ENCODE results near the gene GRK4.

DNA sequence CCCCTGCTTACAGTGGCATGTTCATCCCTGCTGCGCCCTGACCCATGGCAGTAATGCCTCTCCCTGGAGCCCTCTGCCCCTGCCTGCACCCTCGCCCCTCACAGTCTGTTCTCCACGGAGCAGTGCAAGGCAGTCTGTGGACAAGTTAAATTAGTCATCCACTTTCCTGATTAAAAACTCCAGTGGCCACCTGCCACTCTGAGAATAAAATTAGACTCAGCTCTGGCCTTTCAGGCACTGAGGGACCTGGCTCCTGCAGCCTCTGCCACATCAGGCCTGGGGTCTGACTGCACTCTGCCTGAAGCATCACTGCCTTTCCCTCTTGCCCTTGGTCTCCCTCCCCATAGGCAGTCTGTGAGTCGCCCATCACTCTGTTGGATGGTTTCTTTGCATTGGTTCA is 53.6 kb downstream of the GRK4 start:
- TF ChIP-seq, protein P1, sequence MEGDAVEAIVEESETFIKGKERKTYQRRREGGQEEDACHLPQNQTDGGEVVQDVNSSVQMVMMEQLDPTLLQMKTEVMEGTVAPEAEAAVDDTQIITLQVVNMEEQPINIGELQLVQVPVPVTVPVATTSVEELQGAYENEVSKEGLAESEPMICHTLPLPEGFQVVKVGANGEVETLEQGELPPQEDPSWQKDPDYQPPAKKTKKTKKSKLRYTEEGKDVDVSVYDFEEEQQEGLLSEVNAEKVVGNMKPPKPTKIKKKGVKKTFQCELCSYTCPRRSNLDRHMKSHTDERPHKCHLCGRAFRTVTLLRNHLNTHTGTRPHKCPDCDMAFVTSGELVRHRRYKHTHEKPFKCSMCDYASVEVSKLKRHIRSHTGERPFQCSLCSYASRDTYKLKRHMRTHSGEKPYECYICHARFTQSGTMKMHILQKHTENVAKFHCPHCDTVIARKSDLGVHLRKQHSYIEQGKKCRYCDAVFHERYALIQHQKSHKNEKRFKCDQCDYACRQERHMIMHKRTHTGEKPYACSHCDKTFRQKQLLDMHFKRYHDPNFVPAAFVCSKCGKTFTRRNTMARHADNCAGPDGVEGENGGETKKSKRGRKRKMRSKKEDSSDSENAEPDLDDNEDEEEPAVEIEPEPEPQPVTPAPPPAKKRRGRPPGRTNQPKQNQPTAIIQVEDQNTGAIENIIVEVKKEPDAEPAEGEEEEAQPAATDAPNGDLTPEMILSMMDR (IDR thresholded peaks at IDR 0.05): no peak
- TF ChIP-seq EZH2phosphoT487 (IDR thresholded peaks at IDR 0.05): no peak
